HG02981 (cell line): Measurements from ENCODE around the gene A2ML1.
"Not testable (repeated sequence)": the region's sequence is repeated elsewhere in the genome, so short reads cannot be mapped to it uniquely, and the experiment has no call there.

Source experiments
- ATAC-seq: cut with Tn5 transposase; IDR thresholded peaks from one replicate; pipeline ENCODE4 v1.9.1; 2021; ENCODE audit warnings: mild to moderate bottlenecking, moderate library complexity; ENCODE audit not compliant: unreplicated experiment

A2ML1 gene

DNA sequence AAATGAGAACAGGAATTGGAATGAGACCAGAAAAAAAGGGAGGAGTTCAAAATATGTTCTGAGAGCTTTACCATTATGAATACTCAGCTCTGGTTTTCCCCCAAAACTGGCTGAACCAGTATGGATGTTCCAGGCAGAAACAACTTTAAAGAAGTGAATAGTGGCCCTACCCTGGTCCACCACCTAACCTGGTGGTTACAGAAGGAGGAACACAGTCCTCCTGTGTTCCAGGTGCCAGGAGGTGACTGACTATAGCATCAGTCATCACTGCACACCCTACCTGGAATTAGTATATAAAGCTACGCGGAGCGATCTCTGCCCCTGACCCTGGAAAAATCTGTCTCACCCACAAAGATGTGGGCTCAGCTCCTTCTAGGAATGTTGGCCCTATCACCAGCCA, at the start of gene A2ML1:
Gene A2ML1, plus strand, starts transcription at position 324 of the 400 bp plus-strand sequence. Its CDS starts 31 bp downstream, at position 355.
- ATAC-seq = no peak

DNA sequence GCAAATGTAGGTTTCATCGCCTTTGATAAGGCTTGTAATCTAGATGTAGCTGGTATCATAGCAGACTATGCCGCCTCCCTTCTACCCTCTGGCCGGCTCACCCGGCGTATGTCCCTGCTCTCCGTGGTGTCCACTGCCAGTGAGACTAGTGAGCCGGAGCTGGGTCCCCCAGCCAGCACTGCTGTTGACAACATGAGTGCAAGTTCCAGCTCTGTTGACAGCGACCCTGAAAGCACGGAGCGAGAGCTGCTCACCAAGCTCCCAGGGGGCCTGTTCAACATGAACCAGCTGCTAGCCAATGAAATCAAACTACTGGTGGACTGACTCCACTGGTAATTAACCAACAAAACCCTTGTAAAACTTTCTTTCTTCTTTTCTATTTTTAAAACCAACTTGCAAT, 49.0 kb upstream of the A2ML1 start:
- ATAC-seq = no peak

DNA sequence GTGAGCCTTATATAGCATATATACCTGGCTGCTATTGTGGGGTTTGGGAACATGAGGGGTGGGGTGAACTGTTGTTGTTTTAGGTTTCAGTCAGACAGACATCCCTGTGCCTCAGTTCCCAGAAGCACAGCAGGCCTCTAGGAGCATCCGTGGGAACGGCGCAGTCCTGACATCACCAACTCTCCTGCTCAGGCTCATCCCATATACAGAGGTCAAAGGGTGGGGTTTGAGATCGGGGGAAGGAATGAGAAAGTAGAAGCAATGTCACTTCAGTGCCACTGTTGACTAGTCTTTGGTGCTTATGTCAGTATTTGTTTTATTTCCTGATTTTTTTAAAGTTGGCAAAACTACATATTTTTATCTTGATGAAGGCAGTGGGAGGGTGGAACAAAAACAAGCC, 43.1 kb upstream of the A2ML1 start:
- ATAC-seq = no peak

DNA sequence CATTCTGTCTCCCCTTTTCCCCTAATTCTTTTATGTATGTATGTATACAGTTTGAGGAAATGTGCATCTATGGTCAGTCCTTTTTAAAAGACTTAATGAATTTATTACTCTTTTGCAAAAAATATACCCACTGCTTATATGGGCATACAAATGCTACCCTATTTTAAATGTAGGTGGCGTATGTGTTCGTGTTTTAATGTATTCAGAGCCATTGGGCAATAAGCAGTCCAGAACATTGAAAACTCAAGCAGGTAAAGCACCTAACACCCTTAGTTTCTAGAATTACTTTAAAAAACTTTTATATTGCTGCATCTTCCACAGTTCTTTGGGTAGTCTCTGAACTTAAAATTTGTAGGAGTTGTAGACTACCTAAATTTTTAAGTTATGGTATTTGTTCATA, 42.6 kb upstream of the A2ML1 start:
- ATAC-seq = no peak

DNA sequence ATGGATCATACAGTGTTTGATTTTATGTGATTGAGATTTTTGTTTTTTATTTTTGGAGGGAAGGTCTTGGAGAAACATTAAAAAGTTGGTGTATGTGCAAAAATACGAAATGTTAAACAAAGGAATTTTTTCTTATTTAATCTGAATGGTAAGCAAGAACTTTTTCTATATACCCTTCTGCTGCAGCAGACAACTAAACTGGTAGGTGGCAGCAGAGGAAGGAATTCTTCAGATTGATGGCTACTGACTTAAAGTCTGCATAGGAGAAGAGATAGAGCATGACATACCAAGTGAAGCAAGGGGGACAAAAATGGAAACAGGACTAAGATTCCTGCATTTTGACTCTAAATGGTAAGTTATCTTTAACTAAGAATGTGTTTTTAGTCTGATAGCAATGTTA, 42.0 kb upstream of the A2ML1 start:
- no peak for ATAC-seq

DNA sequence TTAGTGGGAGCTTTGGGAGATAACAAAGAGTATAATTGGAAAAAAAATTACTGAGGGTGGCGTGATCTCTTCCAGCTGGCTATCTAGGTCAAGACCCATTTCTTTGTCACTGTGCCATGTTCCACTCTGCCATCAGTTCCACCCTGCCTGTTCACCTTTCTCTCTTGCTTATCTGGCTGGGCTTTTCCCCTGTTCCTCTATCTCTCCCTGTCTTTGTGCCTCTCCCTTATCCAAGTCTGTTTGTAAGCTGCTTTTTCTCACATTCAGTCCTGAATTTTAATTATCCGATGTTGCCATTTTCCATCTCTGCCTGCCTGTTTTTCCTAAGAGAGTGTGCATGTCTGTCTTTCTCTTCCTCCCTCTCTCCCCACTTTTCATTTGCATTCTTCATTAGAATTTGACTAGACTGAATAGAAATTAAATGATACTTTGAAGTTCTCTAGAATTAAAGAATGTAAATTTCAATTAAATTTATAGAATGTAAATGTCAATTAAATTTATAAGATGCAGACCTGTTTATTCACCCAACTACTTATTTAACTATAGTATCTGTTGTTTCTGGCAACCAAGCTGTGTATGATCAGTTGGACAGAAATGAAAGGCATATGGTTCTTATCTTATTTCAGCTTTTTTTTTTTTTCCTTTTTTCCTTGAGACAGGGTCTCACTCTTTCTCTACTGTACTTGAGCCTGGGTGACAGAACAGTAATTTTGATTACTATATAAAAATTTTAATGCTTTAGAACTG, 40.9 kb upstream of the A2ML1 start:
- no peak for ATAC-seq

DNA sequence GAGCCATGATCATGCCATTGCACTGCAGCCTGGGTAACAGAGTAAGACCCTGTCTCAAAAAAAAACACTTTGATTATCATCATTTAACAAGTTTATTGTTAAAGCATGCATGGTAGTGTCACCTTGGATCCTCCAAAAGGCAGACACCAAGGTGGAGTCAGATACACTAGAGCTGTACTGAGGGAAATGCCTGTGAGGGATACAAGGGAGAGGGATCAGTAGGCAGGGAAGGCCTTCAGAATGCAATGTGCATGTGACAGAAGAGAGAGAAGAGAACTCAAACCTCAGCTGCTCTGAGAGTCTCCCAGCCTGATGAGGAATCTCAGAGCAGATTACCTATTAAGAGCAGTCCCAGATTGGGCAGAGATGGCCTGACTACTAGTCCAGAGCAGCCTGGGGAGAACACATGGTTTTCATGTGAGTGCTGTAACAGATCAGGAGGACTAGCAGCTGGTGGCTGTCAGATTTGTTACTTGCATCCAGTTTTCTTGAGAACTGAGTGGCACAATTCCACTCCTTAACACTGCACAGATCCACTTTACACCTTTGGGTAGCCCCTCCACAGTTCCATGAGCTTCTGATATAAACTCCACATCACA, 38.0 kb upstream of the A2ML1 start:
- no peak for ATAC-seq

DNA sequence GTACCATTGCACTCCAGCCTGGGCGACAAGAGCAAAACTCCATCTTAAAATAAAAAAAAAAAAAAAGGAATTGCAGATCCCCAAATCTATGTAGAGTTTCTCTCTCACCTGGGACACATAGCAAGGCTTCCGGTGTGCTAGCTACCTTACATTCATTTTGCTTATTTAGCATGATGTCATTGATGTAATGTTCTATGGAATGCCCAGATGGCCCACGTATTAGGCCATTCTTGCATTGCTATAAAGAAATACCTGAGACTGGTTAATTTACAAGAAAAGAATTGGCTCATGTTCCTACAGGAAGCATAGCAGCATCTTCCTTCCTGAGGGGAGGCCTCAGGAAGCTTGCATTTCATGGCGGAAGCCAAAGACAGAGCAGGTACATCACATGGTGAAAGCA, 36.9 kb upstream of the A2ML1 start:
- no peak for ATAC-seq

DNA sequence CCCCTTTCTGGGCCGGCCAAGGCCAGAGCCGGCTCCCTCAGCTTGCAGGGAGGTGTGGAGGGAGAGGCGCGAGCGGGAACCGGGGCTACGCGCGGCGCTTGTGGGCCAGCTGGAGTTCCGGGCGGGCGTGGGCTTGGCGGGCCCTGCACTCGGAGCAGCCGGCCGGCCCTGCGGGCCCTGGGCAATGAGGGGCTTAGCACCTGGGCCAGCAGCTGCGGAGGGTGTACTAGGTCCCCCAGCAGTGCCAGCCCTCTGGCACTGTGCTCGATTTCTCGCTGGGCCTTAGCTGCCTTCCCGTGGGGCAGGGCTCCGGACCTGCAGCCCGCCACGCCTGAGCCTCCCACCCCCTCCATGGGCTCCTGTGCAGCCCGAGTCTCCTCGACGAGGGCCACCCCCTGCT, 35.2 kb upstream of the A2ML1 start:
- ATAC-seq = not testable (repeated sequence)

DNA sequence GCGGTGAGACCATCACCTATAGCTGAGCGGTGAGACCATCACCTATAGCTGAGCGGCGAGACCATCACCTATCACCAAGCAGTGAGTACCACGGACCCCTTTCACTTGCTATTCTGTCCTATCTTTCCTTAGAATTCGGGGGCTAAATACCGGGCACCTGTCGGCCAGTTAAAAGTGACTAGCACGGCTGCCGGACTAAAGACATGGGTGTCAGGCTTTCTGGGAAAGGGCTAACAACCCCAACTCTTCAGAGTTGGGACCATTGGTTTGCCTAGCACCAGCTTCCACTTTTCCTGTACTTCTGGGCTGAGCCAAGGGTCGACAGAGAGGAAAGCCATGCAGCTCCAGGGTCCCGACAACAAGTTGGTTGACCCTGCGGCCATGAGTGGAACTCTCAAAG, 33.7 kb upstream of the A2ML1 start:
- ATAC-seq = not testable (repeated sequence)

DNA sequence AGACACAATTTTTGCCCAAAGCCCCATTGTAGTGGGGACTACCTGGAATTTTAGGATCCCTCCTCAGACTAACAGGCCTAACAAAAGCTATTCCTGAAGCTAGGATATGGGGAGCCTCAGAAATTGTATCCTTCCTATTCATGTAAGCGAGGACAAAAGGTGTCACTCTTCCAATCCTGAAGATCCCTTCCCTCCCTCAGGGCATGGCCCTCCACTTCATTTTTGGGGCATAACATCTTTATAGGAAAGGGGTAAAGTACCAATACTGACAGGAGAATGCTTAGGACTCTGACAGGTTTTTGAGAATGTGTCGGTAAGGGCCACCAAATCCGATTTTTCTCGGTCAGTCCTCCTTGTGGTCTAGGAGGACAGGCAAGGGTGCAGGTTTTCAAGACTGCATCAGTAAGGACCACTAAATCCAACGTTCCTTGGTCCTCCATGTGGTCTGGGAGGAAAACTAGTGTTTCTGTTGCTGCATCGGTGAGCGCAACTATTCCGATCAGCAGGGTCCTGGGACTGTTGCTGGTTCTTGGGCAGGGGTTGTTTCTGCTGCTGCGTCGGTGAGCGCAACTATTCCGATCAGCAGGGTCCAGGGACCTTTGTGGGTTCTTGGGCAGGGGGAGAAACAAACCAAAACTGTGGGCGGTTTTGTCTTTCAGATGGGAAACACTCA, 32.9 kb upstream of the A2ML1 start:
- not testable (repeated sequence) for ATAC-seq

DNA sequence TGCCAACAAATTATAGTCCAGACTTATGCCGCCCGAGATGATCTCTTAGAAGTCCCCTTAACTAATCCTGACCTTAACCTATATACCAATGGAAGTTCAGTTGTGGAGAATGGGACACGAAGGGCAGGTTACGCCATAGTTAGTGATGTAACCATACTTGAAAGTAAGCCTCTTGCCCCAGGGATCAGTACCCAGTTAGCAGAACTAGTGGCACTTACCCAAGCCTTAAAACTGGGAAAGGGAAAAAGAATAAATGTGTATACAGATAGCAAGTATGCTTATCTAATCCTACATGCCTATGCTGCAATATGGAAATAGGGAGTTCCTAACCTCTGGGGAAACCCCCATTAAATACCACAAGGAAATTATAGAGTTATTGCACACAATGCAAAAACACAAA, 29.2 kb upstream of the A2ML1 start:
- not testable (repeated sequence) for ATAC-seq

DNA sequence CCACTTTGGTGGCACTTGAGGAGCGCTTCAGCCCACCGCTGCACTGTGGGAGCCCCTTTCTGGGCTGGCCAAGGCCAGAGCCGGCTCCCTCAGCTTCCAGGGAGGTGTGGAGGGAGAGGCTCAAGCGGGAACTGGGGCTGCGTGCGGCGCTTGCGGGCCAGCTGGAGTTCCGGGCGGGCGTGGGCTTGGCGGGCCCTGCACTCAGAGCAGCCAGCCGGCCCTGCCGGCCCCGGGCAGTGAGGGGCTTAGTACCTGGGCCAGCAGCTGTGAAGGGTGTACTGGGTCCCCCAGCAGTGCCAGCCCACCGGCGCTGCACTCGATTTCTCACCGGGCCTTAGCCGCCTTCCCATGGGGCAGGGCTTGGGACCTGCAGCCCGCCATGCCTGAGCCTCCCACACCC, 27.8 kb upstream of the A2ML1 start:
- not testable (repeated sequence) for ATAC-seq

DNA sequence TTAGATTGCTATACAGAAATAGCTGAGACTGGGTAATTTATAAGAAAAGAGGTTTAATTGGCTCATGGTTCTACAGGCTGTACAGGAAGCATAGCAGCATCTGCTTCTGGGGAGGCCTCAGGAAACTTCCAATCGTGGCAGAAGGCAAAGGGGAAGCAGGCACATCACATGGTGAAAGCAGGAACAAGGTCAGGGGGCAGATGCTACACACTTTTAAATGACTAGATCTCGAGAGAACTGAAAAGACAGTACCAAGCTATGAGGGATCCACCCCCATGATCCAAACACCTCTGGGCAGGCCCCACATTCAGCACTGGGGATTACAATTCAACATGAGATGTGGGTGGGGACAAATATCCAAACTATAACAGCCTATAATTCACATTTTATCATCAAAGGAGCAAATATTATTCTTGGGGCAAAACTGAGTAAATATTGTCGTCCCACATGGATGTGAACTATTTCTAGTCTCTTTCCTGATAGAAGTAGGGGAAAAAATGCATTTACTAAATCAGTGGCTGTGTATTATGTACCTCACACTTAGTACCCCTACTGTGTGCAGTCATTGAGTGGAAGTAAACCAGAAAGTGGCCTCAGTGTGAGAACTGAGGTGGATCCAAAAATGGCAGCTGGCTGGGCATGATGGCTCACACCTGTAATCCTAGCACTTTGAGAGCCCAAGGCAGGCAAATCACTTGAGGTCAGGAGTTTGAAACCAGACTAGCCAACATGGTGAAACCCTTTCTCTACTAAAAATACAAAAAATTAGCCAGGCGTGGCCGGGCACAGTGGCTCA, 25.4 kb upstream of the A2ML1 start:
- ATAC-seq = no peak

DNA sequence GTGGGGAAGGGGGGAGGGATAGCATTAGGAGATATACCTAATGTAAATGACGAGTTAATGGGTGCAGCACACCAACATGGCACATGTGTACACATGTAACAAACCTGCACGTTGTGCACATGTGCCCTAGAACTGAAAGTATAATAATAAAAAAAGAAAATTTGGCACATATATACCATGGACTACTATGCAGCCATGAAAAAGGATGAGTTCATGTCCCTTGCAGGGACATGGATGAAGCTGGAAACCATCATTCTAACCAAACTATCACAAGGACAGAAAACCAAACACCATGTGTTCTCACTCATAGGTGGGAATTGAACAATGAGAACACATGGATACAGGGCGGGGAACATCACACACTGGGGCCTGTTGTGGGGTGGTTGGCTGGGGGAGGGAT, 21.2 kb upstream of the A2ML1 start:
- not testable (repeated sequence) for ATAC-seq

DNA sequence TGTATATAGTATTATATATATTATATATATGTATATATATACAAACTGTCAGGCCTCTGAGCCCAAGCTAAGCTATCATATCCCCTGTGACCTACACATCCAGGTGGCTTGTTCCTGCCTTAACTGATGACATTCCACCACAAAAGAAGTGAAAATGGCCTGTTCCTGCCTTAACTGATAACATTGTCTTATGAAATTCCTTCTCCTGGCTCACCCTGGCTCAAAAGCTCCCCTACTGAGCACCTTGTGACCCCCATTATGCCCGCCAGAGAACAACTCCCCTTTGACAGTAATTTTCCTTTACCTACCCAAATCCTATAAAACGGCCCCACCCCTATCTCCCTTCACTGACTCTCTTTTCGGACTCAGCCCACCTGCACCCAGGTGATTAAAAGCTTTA, 17.6 kb upstream of the A2ML1 start:
- ATAC-seq = not testable (repeated sequence)

DNA sequence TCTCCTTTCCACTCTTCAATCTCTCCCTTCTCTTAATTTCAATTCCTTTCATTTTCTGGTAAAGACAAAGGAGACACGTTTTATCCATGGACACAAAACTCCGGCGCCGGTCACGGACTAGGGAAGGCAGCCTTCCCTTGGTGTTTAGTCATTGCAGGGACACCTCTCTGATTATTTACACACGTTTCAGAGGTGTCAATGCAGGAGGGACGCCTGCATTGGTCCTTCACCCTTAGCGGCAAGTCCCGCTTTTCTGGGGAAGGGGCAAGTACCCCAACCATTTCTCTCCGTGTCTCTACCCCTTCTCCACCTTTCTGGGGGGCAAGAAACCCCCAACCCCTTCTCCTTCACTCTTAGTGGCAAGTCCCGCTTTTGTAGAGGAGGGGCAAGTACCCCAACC, 16.9 kb upstream of the A2ML1 start:
- not testable (repeated sequence) for ATAC-seq

DNA sequence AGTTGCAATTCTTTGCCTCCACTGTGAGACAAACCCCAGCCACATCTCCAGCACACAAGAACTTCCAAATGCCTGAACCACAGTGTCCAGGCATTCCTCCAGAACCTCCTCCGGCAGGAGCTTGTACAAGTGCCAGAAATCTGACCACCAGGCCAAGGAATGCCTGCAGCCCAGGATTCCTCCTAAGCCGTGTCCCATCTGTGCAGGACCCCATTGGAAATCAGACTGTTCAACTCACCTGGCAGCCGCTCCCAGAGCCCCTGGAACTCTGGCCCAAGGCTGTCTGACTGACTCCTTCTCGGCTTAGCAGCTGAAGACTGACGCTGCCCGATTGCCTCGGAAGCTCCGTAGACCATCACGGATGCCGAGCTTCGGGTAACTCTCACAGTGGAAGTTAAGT, 15.3 kb upstream of the A2ML1 start:
- ATAC-seq = not testable (repeated sequence)

DNA sequence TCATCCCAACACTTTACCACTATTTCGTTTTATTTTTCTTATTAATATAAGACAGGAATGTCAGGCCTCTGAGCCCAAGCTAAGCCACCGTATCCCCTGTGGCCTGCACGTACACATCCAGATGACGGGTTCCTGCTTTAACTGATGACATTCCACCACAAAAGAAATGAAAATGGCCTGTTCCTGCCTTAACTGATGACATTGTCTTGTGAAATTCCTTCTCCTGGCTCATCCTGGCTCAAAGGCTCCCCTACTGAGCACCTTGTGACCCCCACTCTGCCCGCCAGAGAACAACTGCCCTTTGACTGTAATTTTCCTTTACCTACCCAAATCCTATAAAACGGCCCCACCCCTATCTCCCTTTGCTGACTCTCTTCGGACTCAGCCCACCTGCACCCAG, 12.3 kb upstream of the A2ML1 start:
- not testable (repeated sequence) for ATAC-seq

DNA sequence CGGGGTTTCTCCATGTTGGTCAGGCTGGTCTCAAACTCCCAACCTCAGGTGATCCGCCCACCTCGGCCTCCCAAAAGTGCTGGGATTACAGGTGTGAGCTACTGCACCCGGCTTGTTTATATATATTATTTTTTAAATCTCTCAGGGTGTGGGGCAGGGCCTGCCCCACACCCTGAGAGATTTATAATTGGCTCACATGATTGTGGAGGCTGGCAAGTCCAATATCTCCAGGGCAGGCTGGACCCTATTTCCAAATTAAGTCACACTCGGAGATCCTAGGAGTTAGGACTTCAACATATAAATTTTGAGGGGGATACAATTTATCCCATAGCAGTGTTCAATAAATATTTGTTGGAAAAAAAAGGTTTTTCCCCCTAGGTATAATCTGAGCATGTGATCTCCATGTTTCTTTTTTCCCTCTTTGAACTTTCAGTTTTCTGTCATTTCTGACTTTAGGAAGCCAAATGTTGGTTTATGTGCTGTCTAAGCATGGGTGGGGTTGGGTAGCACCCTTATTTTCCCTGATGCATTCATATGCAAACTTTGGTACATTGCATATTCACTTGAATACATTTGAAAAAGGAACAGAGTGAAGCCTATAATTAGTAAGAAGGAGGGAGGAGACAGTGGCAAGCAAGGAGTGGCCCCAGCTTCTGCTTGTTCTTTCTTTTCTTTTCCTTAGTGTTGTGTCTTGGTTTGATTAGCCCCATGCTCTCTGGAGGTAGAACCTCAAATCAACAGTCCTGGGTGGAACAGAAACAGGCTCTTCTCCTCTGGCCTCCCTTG, 8.7 kb upstream of the A2ML1 start:
- ATAC-seq = no peak
